ENCODE results near the gene HEYL.

HEYL gene

DNA sequence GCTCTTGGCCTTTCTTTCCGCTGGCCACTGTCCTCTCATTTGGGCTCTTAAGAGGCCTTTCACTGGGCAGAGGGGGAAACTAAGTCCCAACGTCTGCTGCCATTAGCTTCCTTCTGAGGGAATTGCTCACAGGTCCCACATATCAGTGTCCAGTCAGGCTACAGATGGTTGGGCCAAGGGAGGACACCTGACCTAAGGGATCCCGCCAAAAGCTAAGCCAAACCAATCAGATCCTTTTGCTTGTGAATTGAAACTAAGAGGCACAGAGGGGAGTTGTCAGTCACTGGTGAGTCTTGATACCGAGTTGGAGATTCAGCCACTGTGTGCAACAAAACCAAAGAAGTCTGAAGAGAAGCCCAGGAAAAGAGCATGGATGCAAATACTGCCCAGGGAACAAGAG lies 38.2 kb upstream of the HEYL start:
- Histone ChIP-seq H3K4me1 (ENCODE audit: low read depth, poor library complexity, severe bottlenecking) (no peaks in the 10 kb centered on the region), H3K4me3 (IDR thresholded peaks at IDR 0.05; ENCODE audit: insufficient read depth, low read depth, low read length) (no peak overlapping the region), H3K36me3 (ENCODE audit: insufficient read depth) (no peaks in the 10 kb centered on the region), H3K79me2 (ENCODE audit: insufficient read depth, low read depth) (no peaks in the 10 kb centered on the region), H3K4me2 (no peak overlapping the region), H3K9ac (no peak overlapping the region), H4K20me1 (ENCODE audit: insufficient read depth) (no peaks in the 10 kb centered on the region), H3K27ac (no peak overlapping the region), H3K27me3 (ENCODE audit: insufficient read depth, low read depth) (no peaks in the 10 kb centered on the region), H2AFZ (ENCODE audit: low read depth) (no peak overlapping the region)
- no peak for TF ChIP-seq CTCF (conservative IDR thresholded peaks at IDR 0.05; ENCODE audit: low read depth, low read length)

GRCh38 chr1:39676948-39677548 lies 37.6 kb upstream of the HEYL start:
- Histone ChIP-seq H3K4me3 (IDR thresholded peaks at IDR 0.05; ENCODE audit: insufficient read depth, low read depth, low read length) (no peak overlapping the region), H3K9ac (no peak overlapping the region), H3K4me2 (no peak overlapping the region), H2AFZ (ENCODE audit: low read depth) (no peak overlapping the region), H3K79me2 (ENCODE audit: insufficient read depth, low read depth) (no peaks in the 10 kb centered on the region), H3K4me1 (ENCODE audit: low read depth, poor library complexity, severe bottlenecking) (no peaks in the 10 kb centered on the region), H3K27ac (no peak overlapping the region), H3K27me3 (ENCODE audit: insufficient read depth, low read depth) (no peaks in the 10 kb centered on the region), H3K36me3 (ENCODE audit: insufficient read depth) (no peaks in the 10 kb centered on the region), H4K20me1 (ENCODE audit: insufficient read depth) (no peaks in the 10 kb centered on the region)
- TF ChIP-seq CTCF (conservative IDR thresholded peaks at IDR 0.05; ENCODE audit: low read depth, low read length), result no peak

- no peaks in the 10 kb centered on the region for H3K4me1 ChIP-seq (ENCODE audit: low read depth, poor library complexity, severe bottlenecking)
- H3K27me3 ChIP-seq (ENCODE audit: insufficient read depth, low read depth), result peaks cover 7% of the 10 kb centered on the region
- no peaks in the 10 kb centered on the region for H3K36me3 ChIP-seq (ENCODE audit: insufficient read depth)
- H3K79me2 ChIP-seq (ENCODE audit: insufficient read depth, low read depth), result no peaks in the 10 kb centered on the region
- TF ChIP-seq CTCF (conservative IDR thresholded peaks at IDR 0.05; ENCODE audit: low read depth, low read length), result no peak
- no peak overlapping the region for H3K27ac ChIP-seq
- no peaks in the 10 kb centered on the region for H4K20me1 ChIP-seq (ENCODE audit: insufficient read depth)
- no peak overlapping the region for H2AFZ ChIP-seq (ENCODE audit: low read depth)
- H3K4me2 ChIP-seq, result no peak overlapping the region
- H3K4me3 ChIP-seq (IDR thresholded peaks at IDR 0.05; ENCODE audit: insufficient read depth, low read depth, low read length), result no peak overlapping the region
- H3K9ac ChIP-seq, result no peak overlapping the region
These were observed 35.8 kb upstream of the HEYL start for GRCh38 chr1:39675220-39675619.

DNA sequence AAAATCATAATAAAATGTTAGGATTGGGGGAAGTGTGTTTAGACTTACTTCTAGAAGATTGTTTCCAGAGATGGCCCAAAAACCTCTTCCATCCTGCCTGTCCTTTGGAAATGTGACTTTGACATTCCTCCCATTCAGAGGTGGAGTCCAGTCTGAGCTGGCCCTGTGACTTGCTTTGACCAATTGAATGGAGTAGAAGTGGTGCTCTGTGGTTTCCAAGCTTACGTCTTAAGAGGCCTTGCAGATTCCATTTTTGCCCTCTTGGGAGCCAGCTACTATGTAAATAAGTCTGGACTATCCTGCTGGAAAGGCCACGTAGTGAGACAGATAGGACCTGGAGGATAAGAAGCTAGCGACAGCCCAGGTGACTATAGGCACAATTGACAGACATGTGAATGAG lies 33.8 kb upstream of the HEYL start:
- H4K20me1 ChIP-seq (ENCODE audit: insufficient read depth), result no peaks in the 10 kb centered on the region
- H3K9ac ChIP-seq, result no peak overlapping the region
- TF ChIP-seq CTCF (conservative IDR thresholded peaks at IDR 0.05; ENCODE audit: low read depth, low read length), result no peak
- no peaks in the 10 kb centered on the region for H3K4me1 ChIP-seq (ENCODE audit: low read depth, poor library complexity, severe bottlenecking)
- peaks cover 7% of the 10 kb centered on the region for H3K27me3 ChIP-seq (ENCODE audit: insufficient read depth, low read depth)
- H3K79me2 ChIP-seq (ENCODE audit: insufficient read depth, low read depth), result no peaks in the 10 kb centered on the region
- no peak overlapping the region for H2AFZ ChIP-seq (ENCODE audit: low read depth)
- no peaks in the 10 kb centered on the region for H3K36me3 ChIP-seq (ENCODE audit: insufficient read depth)
- H3K27ac ChIP-seq, result no peak overlapping the region
- H3K4me3 ChIP-seq (IDR thresholded peaks at IDR 0.05; ENCODE audit: insufficient read depth, low read depth, low read length), result no peak overlapping the region
- no peak overlapping the region for H3K4me2 ChIP-seq
